ENCODE data around the gene ADAMTS4. TPM values are rescaled to one million over a fixed set of nuclear protein-coding genes. Genes with fewer than 3 reads are reported as not detected.
A peak's percentile ranks its signal among the peaks of the same experiment; 100 is the strongest.

The ADAMTS4 gene
- total and polyA plus RNA-seq, 12 donors = 1.7 to 86.1 (median 13.2) TPM

GRCh38 chr1:161153176-161153575 is 45.7 kb downstream of the ADAMTS4 start:
- H3K9me3 ChIP-seq = no peaks in the 10 kb centered on the region
- no peak for DNase-seq
- peak overlapping the region; percentile 83 to 96 (median 93) for H3K27ac ChIP-seq
- no peaks in the 10 kb centered on the region for H3K27me3 ChIP-seq
- H3K36me3 ChIP-seq = peaks cover 0 to 18% (median 0%) of the 10 kb centered on the region in 9 donors
- H3K4me3 ChIP-seq = peak overlapping the region; percentile 60 to 91 (median 82)
- H3K4me1 ChIP-seq = peaks cover 0 to 20% (median 12%) of the 10 kb centered on the region in 9 donors
- intact Hi-C loops (cut with DNase I) = loop anchor here in 1 of 10 donors (5.0 kb wide), 1 partner anchor 36 kb away; the partner anchor contains the start of genes NIT1 and PFDN2
- peak in 1 of 8 donors; percentile 4 for ATAC-seq
- TF ChIP-seq CTCF (IDR thresholded peaks at IDR 0.05) = no peak
- WGBS, 2 donors = 24% methylated on average over 9 of the region's 9 CpGs

GRCh38 chr1:161145832-161146231 is 53.0 kb downstream of the ADAMTS4 start:
- TF ChIP-seq CTCF (IDR thresholded peaks at IDR 0.05) = no peak
- DNase-seq (no peak), ATAC-seq (no peak)
- no peak overlapping the region for H3K27ac ChIP-seq
- no peaks in the 10 kb centered on the region for H3K4me1 ChIP-seq
- no peaks in the 10 kb centered on the region for H3K27me3 ChIP-seq
- H3K9me3 ChIP-seq = no peaks in the 10 kb centered on the region
- H3K4me3 ChIP-seq = no peak overlapping the region
- WGBS, 2 donors = 85% methylated on average over 3 of the region's 3 CpGs
- H3K36me3 ChIP-seq = no peaks in the 10 kb centered on the region
- intact Hi-C loops (cut with DNase I) = no loop called here

- DNase-seq (no peak), ATAC-seq (no peak)
- 93 to 95% methylated on average over 29 of the region's 29 CpGs for WGBS, 2 donors
- Histone ChIP-seq H3K4me3 (no peak overlapping the region), H3K27ac (no peak overlapping the region), H3K36me3 (peaks cover 0 to 6% (median 0%) of the 10 kb centered on the region in 9 donors), H3K9me3 (no peaks in the 10 kb centered on the region), H3K4me1 (peaks cover 0 to 32% (median 8%) of the 10 kb centered on the region in 9 donors), H3K27me3 (no peaks in the 10 kb centered on the region)
- TF ChIP-seq CTCF (IDR thresholded peaks at IDR 0.05) = no peak
- intact Hi-C loops (cut with DNase I) = no loop called here
Measured at GRCh38 chr1:161140755-161141400, 58.0 kb downstream of the ADAMTS4 start.

GRCh38 chr1:161139766-161140165 is 59.1 kb downstream of the ADAMTS4 start:
- Histone ChIP-seq H3K4me3 (no peak overlapping the region), H3K27me3 (no peaks in the 10 kb centered on the region), H3K9me3 (no peaks in the 10 kb centered on the region), H3K36me3 (peaks cover 0 to 6% (median 0%) of the 10 kb centered on the region in 9 donors), H3K27ac (no peak overlapping the region), H3K4me1 (peaks cover 0 to 36% (median 8%) of the 10 kb centered on the region in 9 donors)
- ATAC-seq = peak in 2 of 8 donors; percentile 44 to 51
- intact Hi-C loops (cut with DNase I) = loop anchor here in 6 of 10 donors (5.0 to 10.0 kb wide), 3 partner anchors 142 to 147 kb away; no protein-coding TSS in a partner anchor
- TF ChIP-seq CTCF (IDR thresholded peaks at IDR 0.05) = peak in 8 of 9 donors; percentile 22 to 65 (median 61)
- peak in 1 of 2 donors; percentile 51 for DNase-seq
- WGBS, 2 donors = 38 to 46% methylated on average over 1 of the region's 1 CpG

Measured in heart right ventricle (tissue), 16 donors.